ENCODE measurements around the gene RTP2.

DNA sequence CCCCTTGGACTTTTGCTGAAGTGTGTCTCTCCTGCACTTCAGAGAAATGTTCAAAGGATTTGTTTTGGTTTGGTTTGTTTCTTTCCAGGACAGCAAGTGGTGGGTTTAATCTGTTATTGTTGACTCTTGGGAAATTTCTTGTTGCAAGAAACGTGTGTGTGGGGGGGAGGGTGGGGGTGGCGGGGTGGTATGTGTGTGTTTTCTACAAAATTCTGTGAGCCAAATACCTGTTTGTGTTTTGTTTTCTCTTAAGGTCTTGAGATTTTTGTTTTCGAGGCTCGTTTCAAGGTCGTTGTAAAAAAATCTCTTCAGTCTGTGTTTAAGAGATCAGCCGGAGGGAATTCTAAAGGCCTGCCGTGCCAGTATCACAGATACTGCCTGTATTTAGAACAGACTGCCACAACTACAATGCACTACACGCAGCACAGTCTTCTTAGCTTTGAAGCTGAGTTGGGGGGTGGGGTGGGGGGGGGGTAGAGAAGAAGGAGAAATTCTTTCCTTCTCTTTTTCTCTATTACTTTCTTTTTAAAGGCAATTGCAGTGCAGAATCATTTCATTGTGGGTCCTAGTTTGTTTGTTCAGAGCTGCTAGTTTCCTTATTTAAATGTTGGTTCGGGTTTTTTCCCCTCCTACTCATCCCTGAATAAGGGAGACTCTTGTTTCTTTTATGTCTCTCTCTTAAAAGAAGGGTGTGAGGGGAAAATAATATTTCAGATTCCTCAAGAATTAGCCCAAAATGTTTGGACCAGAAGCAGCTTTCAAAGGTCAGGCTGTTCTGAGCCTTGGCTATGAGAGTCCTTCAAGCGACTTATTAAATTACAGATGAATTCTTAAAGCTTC, 44.3 kb upstream of the RTP2 start:
- TF ChIP-seq, protein P1, sequence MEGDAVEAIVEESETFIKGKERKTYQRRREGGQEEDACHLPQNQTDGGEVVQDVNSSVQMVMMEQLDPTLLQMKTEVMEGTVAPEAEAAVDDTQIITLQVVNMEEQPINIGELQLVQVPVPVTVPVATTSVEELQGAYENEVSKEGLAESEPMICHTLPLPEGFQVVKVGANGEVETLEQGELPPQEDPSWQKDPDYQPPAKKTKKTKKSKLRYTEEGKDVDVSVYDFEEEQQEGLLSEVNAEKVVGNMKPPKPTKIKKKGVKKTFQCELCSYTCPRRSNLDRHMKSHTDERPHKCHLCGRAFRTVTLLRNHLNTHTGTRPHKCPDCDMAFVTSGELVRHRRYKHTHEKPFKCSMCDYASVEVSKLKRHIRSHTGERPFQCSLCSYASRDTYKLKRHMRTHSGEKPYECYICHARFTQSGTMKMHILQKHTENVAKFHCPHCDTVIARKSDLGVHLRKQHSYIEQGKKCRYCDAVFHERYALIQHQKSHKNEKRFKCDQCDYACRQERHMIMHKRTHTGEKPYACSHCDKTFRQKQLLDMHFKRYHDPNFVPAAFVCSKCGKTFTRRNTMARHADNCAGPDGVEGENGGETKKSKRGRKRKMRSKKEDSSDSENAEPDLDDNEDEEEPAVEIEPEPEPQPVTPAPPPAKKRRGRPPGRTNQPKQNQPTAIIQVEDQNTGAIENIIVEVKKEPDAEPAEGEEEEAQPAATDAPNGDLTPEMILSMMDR (IDR thresholded peaks at IDR 0.05), result no peak
- TF ChIP-seq POLR2A (IDR thresholded peaks at IDR 0.05), result no peak

All from gastroesophageal sphincter (tissue), 3 donors.